ENCODE data around the gene DAB2IP. TPM values are rescaled to one million over a fixed set of nuclear protein-coding genes. Genes with fewer than 3 reads are reported as not detected.
A peak's percentile ranks its signal among the peaks of the same experiment; 100 is the strongest.

The DAB2IP gene
- total RNA-seq, 2 donors from 2014 or later, result 70.7 to 71.0 TPM

DNA sequence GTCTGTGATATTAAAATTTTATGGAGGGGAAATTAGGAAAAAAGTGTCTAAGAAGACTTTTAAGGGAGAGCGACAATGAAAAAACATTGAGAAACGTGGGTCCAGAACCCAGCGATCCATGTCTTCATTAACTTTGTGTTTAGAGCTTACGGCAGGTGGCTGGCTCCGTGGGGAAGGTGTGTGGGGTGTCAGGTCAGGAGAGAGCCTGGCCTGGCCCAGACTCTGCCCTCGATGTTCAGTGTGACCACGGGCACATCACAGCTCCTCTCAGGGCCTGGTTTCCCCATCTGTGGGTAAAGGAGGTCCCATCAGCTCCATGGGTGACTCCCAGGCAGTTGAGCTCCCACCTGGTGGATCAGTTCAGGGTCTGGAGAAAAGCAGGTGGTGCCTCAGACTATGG lies 22.1 kb downstream of the DAB2IP start:
- Histone ChIP-seq H3K9ac (ENCODE audit: extremely low read depth, low read length, poor library complexity, severe bottlenecking) (no peak overlapping the region), H3K27me3 (ENCODE audit: control insufficient read depth, insufficient read depth, low read length, poor library complexity, severe bottlenecking) (no peaks in the 10 kb centered on the region), H3K4me3 (ENCODE audit: low read length) (no peak overlapping the region), H3K9me3 (ENCODE audit: control insufficient read depth, low read length) (no peaks in the 10 kb centered on the region), H3K27ac (ENCODE audit: low read depth, low read length) (no peak overlapping the region), H3K36me3 (ENCODE audit: control insufficient read depth, insufficient read depth, low read length) (peaks cover 5% of the 10 kb centered on the region), H3K4me1 (ENCODE audit: control insufficient read depth, insufficient read depth, low read length) (no peaks in the 10 kb centered on the region)
- no peaks in the 10 kb centered on the region for H3K27me3 Mint-ChIP-seq (ENCODE audit: insufficient read depth)
- TF ChIP-seq, protein P1, sequence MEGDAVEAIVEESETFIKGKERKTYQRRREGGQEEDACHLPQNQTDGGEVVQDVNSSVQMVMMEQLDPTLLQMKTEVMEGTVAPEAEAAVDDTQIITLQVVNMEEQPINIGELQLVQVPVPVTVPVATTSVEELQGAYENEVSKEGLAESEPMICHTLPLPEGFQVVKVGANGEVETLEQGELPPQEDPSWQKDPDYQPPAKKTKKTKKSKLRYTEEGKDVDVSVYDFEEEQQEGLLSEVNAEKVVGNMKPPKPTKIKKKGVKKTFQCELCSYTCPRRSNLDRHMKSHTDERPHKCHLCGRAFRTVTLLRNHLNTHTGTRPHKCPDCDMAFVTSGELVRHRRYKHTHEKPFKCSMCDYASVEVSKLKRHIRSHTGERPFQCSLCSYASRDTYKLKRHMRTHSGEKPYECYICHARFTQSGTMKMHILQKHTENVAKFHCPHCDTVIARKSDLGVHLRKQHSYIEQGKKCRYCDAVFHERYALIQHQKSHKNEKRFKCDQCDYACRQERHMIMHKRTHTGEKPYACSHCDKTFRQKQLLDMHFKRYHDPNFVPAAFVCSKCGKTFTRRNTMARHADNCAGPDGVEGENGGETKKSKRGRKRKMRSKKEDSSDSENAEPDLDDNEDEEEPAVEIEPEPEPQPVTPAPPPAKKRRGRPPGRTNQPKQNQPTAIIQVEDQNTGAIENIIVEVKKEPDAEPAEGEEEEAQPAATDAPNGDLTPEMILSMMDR (conservative IDR thresholded peaks at IDR 0.05), result no peak
- H3K27ac Mint-ChIP-seq, result no peak overlapping the region
- no peak for DNase-seq
- no peak overlapping the region for H3K4me3 Mint-ChIP-seq
- H3K9me3 Mint-ChIP-seq, result no peaks in the 10 kb centered on the region
- H3K4me1 Mint-ChIP-seq, result peaks cover 26% of the 10 kb centered on the region
- peaks cover 16% of the 10 kb centered on the region for H3K36me3 Mint-ChIP-seq (ENCODE audit: low read depth)
- 90 to 96% methylated on average over 3 to 7 of the region's 7 CpGs for WGBS, 2 experiments (ENCODE audit: insufficient coverage in 1 of 2, insufficient read length in 1 of 2)

DNA sequence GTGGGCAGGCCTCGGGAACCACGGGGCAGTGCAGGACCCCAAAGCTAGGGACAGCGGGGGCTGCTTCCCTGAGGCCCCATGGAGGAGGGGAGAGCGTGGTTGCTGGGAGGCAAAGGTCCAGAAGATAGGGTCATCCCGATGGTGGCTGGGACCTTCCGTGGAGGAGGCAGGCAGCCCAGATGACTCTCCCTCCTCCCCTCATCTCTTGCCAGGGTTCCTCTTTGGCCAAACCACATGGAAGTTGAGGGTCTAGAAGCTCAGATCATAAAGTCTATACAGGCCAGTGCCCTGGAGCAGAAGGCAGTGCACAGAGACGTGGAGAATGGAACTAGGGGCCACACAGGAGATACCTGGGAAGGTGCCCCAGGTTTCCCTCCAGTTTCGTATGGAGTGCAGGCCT lies 22.6 kb downstream of the DAB2IP start:
- H3K4me3 ChIP-seq (ENCODE audit: low read length), result no peak overlapping the region
- WGBS, 2 experiments (ENCODE audit: insufficient coverage in 1 of 2, insufficient read length in 1 of 2), result 91 to 92% methylated on average over 4 to 8 of the region's 8 CpGs
- Mint-ChIP-seq H3K4me3 (no peak overlapping the region), H3K36me3 (ENCODE audit: low read depth) (peaks cover 16% of the 10 kb centered on the region), H3K4me1 (peaks cover 26% of the 10 kb centered on the region), H3K27ac (no peak overlapping the region), H3K9me3 (no peaks in the 10 kb centered on the region), H3K27me3 (ENCODE audit: insufficient read depth) (no peaks in the 10 kb centered on the region)
- no peaks in the 10 kb centered on the region for H3K9me3 ChIP-seq (ENCODE audit: control insufficient read depth, low read length)
- no peak overlapping the region for H3K27ac ChIP-seq (ENCODE audit: low read depth, low read length)
- TF ChIP-seq, protein P1 (conservative IDR thresholded peaks at IDR 0.05), result no peak
- H3K36me3 ChIP-seq (ENCODE audit: control insufficient read depth, insufficient read depth, low read length), result peaks cover 8% of the 10 kb centered on the region
- H3K27me3 ChIP-seq (ENCODE audit: control insufficient read depth, insufficient read depth, low read length, poor library complexity, severe bottlenecking), result no peaks in the 10 kb centered on the region
- DNase-seq, result no peak
- H3K4me1 ChIP-seq (ENCODE audit: control insufficient read depth, insufficient read depth, low read length), result no peaks in the 10 kb centered on the region
- no peak overlapping the region for H3K9ac ChIP-seq (ENCODE audit: extremely low read depth, low read length, poor library complexity, severe bottlenecking)

DNA sequence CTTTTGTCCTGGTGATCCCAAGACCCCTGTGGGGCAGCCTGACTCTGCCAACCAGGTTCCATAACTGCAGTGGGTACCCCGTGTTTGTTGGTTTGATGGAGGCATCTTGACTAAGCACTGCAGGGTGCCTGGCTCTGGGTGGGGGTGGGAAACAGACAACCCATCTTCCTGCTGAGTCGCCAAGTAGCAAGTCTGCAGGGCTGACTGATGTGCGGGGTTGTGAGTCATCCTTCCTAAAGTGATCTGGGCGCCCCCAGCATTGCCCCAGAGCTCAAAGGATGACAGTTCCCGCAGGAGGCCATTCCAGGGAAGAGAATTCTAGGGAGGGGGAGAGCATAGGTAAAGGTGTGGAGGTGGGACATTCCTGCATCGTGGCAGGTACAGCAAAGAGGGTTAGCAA lies 23.5 kb downstream of the DAB2IP start:
- TF ChIP-seq, protein P1 (conservative IDR thresholded peaks at IDR 0.05), result no peak
- H3K27me3 ChIP-seq (ENCODE audit: control insufficient read depth, insufficient read depth, low read length, poor library complexity, severe bottlenecking), result no peaks in the 10 kb centered on the region
- H3K4me1 ChIP-seq (ENCODE audit: control insufficient read depth, insufficient read depth, low read length), result no peaks in the 10 kb centered on the region
- H3K4me3 ChIP-seq (ENCODE audit: low read length), result no peak overlapping the region
- Mint-ChIP-seq H3K4me3 (no peak overlapping the region), H3K27ac (peak overlapping the region; percentile 55), H3K9me3 (no peaks in the 10 kb centered on the region), H3K4me1 (peaks cover 26% of the 10 kb centered on the region), H3K36me3 (ENCODE audit: low read depth) (peaks cover 21% of the 10 kb centered on the region), H3K27me3 (ENCODE audit: insufficient read depth) (no peaks in the 10 kb centered on the region)
- H3K9me3 ChIP-seq (ENCODE audit: control insufficient read depth, low read length), result no peaks in the 10 kb centered on the region
- H3K27ac ChIP-seq (ENCODE audit: low read depth, low read length), result no peak overlapping the region
- 17 to 28% methylated on average over 4 to 6 of the region's 6 CpGs for WGBS, 2 experiments (ENCODE audit: insufficient coverage in 1 of 2, insufficient read length in 1 of 2)
- H3K9ac ChIP-seq (ENCODE audit: extremely low read depth, low read length, poor library complexity, severe bottlenecking), result no peak overlapping the region
- peak; percentile 92 for DNase-seq
- peaks cover 13% of the 10 kb centered on the region for H3K36me3 ChIP-seq (ENCODE audit: control insufficient read depth, insufficient read depth, low read length)
